Astrocyte of the cerebellum (primary cell): ENCODE results near the gene DMAC2.
"Not testable (repeated sequence)": the region's sequence is repeated elsewhere in the genome, so short reads cannot be mapped to it uniquely, and the experiment has no call there.

Experiments
- DNase-seq: peaks from one replicate; pipeline ENCODE4 v3.0.0-alpha.2; 2011; ENCODE audit warnings: low read depth
- H3K4me3 ChIP-seq: 2 replicates; pipeline ENCODE4 v1.5.1; 2011; ENCODE audit warnings: mild to moderate bottlenecking, low read depth, low read length, moderate library complexity
- CTCF ChIP-seq: IDR thresholded peaks from 2 replicates; pipeline ENCODE4 v1.5.1; 2012; ENCODE audit warnings: low read length, low read depth, moderate library complexity, mild to moderate bottlenecking; ENCODE audit errors: missing control alignments
- in situ Hi-C: cut with HindIII; loops from 2 replicates; pipeline ENCODE4 v1.10.0; 2017; ENCODE audit warnings: low sequenced_read_pairs

Gene DMAC2

GRCh38 chr19:41476583-41476982, 36.9 kb upstream of the DMAC2 start:
- DNase-seq, result no peak
- H3K4me3 ChIP-seq, result no peak overlapping the region
- no peak for TF ChIP-seq CTCF
- in situ Hi-C loops, result no loop called here

GRCh38 chr19:41463257-41464256, 23.8 kb upstream of the DMAC2 start:
- DNase-seq, H3K4me3 ChIP-seq, in situ Hi-C loops: not testable (repeated sequence)

GRCh38 chr19:41462497-41462896, 22.8 kb upstream of the DMAC2 start:
- in situ Hi-C loops, result no loop called here
- no peak overlapping the region for H3K4me3 ChIP-seq
- no peak for DNase-seq
- TF ChIP-seq CTCF, result no peak

- no peak for TF ChIP-seq CTCF
- no peak for DNase-seq
- H3K4me3 ChIP-seq, result no peak overlapping the region
- in situ Hi-C loops, result no loop called here
These were observed 17.5 kb upstream of the DMAC2 start for GRCh38 chr19:41457241-41457640.

GRCh38 chr19:41456342-41456918, 16.7 kb upstream of the DMAC2 start:
- DNase-seq, result no peak
- H3K4me3 ChIP-seq, result no peak overlapping the region
- no peak for TF ChIP-seq CTCF
- in situ Hi-C loops, result no loop called here

GRCh38 chr19:41455936-41456335, 16.2 kb upstream of the DMAC2 start:
- no peak overlapping the region for H3K4me3 ChIP-seq
- in situ Hi-C loops, result no loop called here
- no peak for DNase-seq
- TF ChIP-seq CTCF, result no peak

GRCh38 chr19:41452584-41453275, 13.0 kb upstream of the DMAC2 start:
- no peak for TF ChIP-seq CTCF
- no peak overlapping the region for H3K4me3 ChIP-seq
- in situ Hi-C loops, result no loop called here
- no peak for DNase-seq
